Measurements from ENCODE around the gene DDI1. TPM values are rescaled to one million over a fixed set of nuclear protein-coding genes. Genes with fewer than 3 reads are reported as not detected.

The DDI1 gene
- total RNA-seq, 1 donor from 2014 or later, result not detected

DNA sequence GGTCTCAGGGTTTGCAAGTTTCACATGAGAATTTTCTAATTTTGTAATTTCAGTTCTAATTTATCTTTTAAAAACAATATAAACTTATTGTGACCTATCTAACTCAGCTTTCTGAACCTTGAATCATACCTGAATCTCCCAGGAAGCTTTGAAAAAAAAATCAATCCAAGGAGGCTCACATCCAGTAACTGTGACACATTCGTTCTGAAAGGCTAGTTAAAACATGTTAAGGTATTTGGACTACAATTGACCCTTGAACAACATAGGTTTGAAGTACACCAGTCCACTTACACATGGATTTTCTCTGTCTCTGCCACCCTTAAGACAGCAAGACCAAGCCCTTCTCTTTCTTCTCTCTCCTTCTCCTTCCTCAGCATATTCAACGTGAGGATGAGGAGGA is 40.0 kb downstream of the DDI1 start:
- no peak overlapping the region for H3K4me3 ChIP-seq (ENCODE audit: insufficient read depth, low read depth, low read length)
- H3K4me2 ChIP-seq (ENCODE audit: low read length), result no peak overlapping the region
- DNase-seq (ENCODE audit: low read depth), result no peak
- H3K79me2 ChIP-seq (ENCODE audit: insufficient read depth, low read length), result no peaks in the 10 kb centered on the region
- no peak overlapping the region for H2AFZ ChIP-seq (ENCODE audit: low read depth, low read length)
- Mint-ChIP-seq H3K27ac (ENCODE audit: unreplicated experiment) (no peak overlapping the region), H3K4me1 (ENCODE audit: low read depth, unreplicated experiment) (peaks cover 4% of the 10 kb centered on the region), H3K9me3 (ENCODE audit: unreplicated experiment) (peaks cover 2% of the 10 kb centered on the region), H3K36me3 (ENCODE audit: low read depth, unreplicated experiment) (no peaks in the 10 kb centered on the region), H3K27me3 (ENCODE audit: low read depth, unreplicated experiment) (no peaks in the 10 kb centered on the region), H3K4me3 (ENCODE audit: unreplicated experiment) (no peak overlapping the region)
- H3K36me3 ChIP-seq (ENCODE audit: insufficient read depth, low read length), result no peaks in the 10 kb centered on the region
- no peak for FAIRE-seq
- no peak for TF ChIP-seq EZH2 (IDR thresholded peaks at IDR 0.05; ENCODE audit: insufficient read depth, low read length)
- TF ChIP-seq, protein P1, sequence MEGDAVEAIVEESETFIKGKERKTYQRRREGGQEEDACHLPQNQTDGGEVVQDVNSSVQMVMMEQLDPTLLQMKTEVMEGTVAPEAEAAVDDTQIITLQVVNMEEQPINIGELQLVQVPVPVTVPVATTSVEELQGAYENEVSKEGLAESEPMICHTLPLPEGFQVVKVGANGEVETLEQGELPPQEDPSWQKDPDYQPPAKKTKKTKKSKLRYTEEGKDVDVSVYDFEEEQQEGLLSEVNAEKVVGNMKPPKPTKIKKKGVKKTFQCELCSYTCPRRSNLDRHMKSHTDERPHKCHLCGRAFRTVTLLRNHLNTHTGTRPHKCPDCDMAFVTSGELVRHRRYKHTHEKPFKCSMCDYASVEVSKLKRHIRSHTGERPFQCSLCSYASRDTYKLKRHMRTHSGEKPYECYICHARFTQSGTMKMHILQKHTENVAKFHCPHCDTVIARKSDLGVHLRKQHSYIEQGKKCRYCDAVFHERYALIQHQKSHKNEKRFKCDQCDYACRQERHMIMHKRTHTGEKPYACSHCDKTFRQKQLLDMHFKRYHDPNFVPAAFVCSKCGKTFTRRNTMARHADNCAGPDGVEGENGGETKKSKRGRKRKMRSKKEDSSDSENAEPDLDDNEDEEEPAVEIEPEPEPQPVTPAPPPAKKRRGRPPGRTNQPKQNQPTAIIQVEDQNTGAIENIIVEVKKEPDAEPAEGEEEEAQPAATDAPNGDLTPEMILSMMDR (IDR thresholded peaks at IDR 0.05; ENCODE audit: insufficient read depth, low read depth, low read length), result no peak
- no peaks in the 10 kb centered on the region for H3K4me1 ChIP-seq (ENCODE audit: insufficient read depth, low read length)
- H3K9ac ChIP-seq (ENCODE audit: low read length), result no peak overlapping the region
- H3K27me3 ChIP-seq (ENCODE audit: insufficient read depth, low read length), result no peaks in the 10 kb centered on the region
- no peaks in the 10 kb centered on the region for H4K20me1 ChIP-seq (ENCODE audit: insufficient read depth, low read length)
- no peaks in the 10 kb centered on the region for H3K9me3 ChIP-seq (ENCODE audit: insufficient read depth, low read depth, low read length)
- no peak overlapping the region for H3K27ac ChIP-seq (ENCODE audit: low read depth, low read length)

DNA sequence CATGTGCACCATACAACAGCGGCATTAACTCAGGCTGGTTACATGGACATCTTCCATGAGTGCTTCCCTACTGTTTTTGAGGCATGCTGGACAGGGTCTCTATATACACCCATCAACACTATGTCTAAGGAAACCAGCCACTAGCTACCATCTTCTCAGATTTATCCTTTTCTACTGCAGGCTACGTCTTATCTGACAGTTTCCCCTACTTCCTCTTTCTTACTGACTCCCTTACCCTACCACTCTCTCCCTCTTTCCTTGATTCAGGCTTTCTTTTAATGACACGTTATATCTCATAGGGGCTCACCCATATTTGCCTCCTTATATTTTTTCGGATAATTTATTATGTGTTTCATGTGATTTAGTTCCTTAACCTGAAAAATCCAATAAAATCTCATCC is 41.8 kb downstream of the DDI1 start:
- no peak for FAIRE-seq
- Mint-ChIP-seq H3K27me3 (ENCODE audit: low read depth, unreplicated experiment) (no peaks in the 10 kb centered on the region), H3K4me3 (ENCODE audit: unreplicated experiment) (no peak overlapping the region), H3K9me3 (ENCODE audit: unreplicated experiment) (peaks cover 2% of the 10 kb centered on the region), H3K4me1 (ENCODE audit: low read depth, unreplicated experiment) (peaks cover 4% of the 10 kb centered on the region), H3K27ac (ENCODE audit: unreplicated experiment) (no peak overlapping the region), H3K36me3 (ENCODE audit: low read depth, unreplicated experiment) (no peaks in the 10 kb centered on the region)
- no peaks in the 10 kb centered on the region for H3K36me3 ChIP-seq (ENCODE audit: insufficient read depth, low read length)
- no peak overlapping the region for H3K9ac ChIP-seq (ENCODE audit: low read length)
- no peak for DNase-seq (ENCODE audit: low read depth)
- H3K27ac ChIP-seq (ENCODE audit: low read depth, low read length), result no peak overlapping the region
- H3K4me3 ChIP-seq (ENCODE audit: insufficient read depth, low read depth, low read length), result no peak overlapping the region
- no peaks in the 10 kb centered on the region for H4K20me1 ChIP-seq (ENCODE audit: insufficient read depth, low read length)
- no peak overlapping the region for H2AFZ ChIP-seq (ENCODE audit: low read depth, low read length)
- no peak overlapping the region for H3K4me2 ChIP-seq (ENCODE audit: low read length)
- H3K9me3 ChIP-seq (ENCODE audit: insufficient read depth, low read depth, low read length), result no peaks in the 10 kb centered on the region
- no peaks in the 10 kb centered on the region for H3K4me1 ChIP-seq (ENCODE audit: insufficient read depth, low read length)
- H3K27me3 ChIP-seq (ENCODE audit: insufficient read depth, low read length), result no peaks in the 10 kb centered on the region
- no peaks in the 10 kb centered on the region for H3K79me2 ChIP-seq (ENCODE audit: insufficient read depth, low read length)
- TF ChIP-seq EZH2 (IDR thresholded peaks at IDR 0.05; ENCODE audit: insufficient read depth, low read length), result no peak
- TF ChIP-seq, protein P1 (IDR thresholded peaks at IDR 0.05; ENCODE audit: insufficient read depth, low read depth, low read length), result no peak

DNA sequence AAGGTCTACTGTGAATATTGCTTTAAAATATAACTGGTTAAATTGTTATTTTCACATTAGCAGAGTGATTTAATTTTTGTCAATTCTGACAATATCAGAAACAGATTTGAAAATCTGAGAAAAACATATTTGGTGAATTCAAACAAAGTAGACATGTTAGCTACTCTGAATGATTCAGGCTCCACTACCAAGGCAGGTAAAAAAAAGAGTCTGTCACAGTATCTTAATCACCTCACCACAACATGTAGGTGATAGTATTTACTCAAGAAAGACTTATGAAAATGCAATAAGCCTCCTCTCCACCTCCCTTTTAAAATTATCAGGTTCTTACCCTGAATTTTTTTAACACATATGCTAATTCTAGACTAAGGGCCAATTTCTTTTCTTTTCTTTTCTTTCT is 42.6 kb downstream of the DDI1 start:
- Mint-ChIP-seq H3K36me3 (ENCODE audit: low read depth, unreplicated experiment) (no peaks in the 10 kb centered on the region), H3K27me3 (ENCODE audit: low read depth, unreplicated experiment) (no peaks in the 10 kb centered on the region), H3K4me3 (ENCODE audit: unreplicated experiment) (no peak overlapping the region), H3K9me3 (ENCODE audit: unreplicated experiment) (peaks cover 2% of the 10 kb centered on the region), H3K27ac (ENCODE audit: unreplicated experiment) (no peak overlapping the region), H3K4me1 (ENCODE audit: low read depth, unreplicated experiment) (peaks cover 1% of the 10 kb centered on the region)
- TF ChIP-seq, protein P1 (IDR thresholded peaks at IDR 0.05; ENCODE audit: insufficient read depth, low read depth, low read length), result no peak
- no peak for TF ChIP-seq EZH2 (IDR thresholded peaks at IDR 0.05; ENCODE audit: insufficient read depth, low read length)
- no peaks in the 10 kb centered on the region for H3K36me3 ChIP-seq (ENCODE audit: insufficient read depth, low read length)
- no peak overlapping the region for H3K27ac ChIP-seq (ENCODE audit: low read depth, low read length)
- H4K20me1 ChIP-seq (ENCODE audit: insufficient read depth, low read length), result no peaks in the 10 kb centered on the region
- no peak for DNase-seq (ENCODE audit: low read depth)
- H3K4me2 ChIP-seq (ENCODE audit: low read length), result no peak overlapping the region
- no peak overlapping the region for H3K4me3 ChIP-seq (ENCODE audit: insufficient read depth, low read depth, low read length)
- H2AFZ ChIP-seq (ENCODE audit: low read depth, low read length), result no peak overlapping the region
- FAIRE-seq, result no peak
- H3K4me1 ChIP-seq (ENCODE audit: insufficient read depth, low read length), result no peaks in the 10 kb centered on the region
- no peaks in the 10 kb centered on the region for H3K9me3 ChIP-seq (ENCODE audit: insufficient read depth, low read depth, low read length)
- H3K9ac ChIP-seq (ENCODE audit: low read length), result no peak overlapping the region
- H3K79me2 ChIP-seq (ENCODE audit: insufficient read depth, low read length), result no peaks in the 10 kb centered on the region
- no peaks in the 10 kb centered on the region for H3K27me3 ChIP-seq (ENCODE audit: insufficient read depth, low read length)

Measured in astrocyte (in vitro differentiated cells and primary cell).